CD4-positive, alpha-beta T cell treated with Interleukin-4 for 4 hours (primary cell): Measurements from ENCODE around the gene OSMR.

Experiments
- DNase-seq: peaks from one replicate; pipeline ENCODE4 v3.0.0-alpha.2; 2020

The OSMR gene

GRCh38 chr5:38874948-38875456 lies 29.2 kb downstream of the OSMR start:
- DNase-seq = no peak

- no peak for DNase-seq
Measured at GRCh38 chr5:38878391-38879077, 32.7 kb downstream of the OSMR start.

GRCh38 chr5:38879078-38879460 lies 33.3 kb downstream of the OSMR start:
- no peak for DNase-seq

GRCh38 chr5:38883842-38884241 lies 38.0 kb downstream of the OSMR start:
- no peak for DNase-seq

GRCh38 chr5:38885208-38885607 lies 39.4 kb downstream of the OSMR start:
- DNase-seq = no peak

GRCh38 chr5:38888041-38888440 lies 42.2 kb downstream of the OSMR start:
- no peak for DNase-seq

GRCh38 chr5:38889424-38889823 lies 43.6 kb downstream of the OSMR start:
- no peak for DNase-seq

GRCh38 chr5:38891563-38891962 lies 45.8 kb downstream of the OSMR start:
- DNase-seq = no peak

- DNase-seq = no peak
Measured at GRCh38 chr5:38892363-38892762, 46.6 kb downstream of the OSMR start.

- DNase-seq = no peak
Measured at GRCh38 chr5:38896760-38897159, 50.9 kb downstream of the OSMR start.

GRCh38 chr5:38899936-38900335 lies 54.1 kb downstream of the OSMR start:
- DNase-seq = no peak

- DNase-seq = no peak
Measured at GRCh38 chr5:38905516-38905915, 59.7 kb downstream of the OSMR start.

- DNase-seq = no peak
Measured at GRCh38 chr5:38906503-38906902, 60.7 kb downstream of the OSMR start.

- no peak for DNase-seq
Measured at GRCh38 chr5:38911933-38912332, 66.1 kb downstream of the OSMR start.

- DNase-seq = no peak
Measured at GRCh38 chr5:38913714-38914113, 67.9 kb downstream of the OSMR start.

- no peak for DNase-seq
Measured at GRCh38 chr5:38916802-38917201, 71.0 kb downstream of the OSMR start.

- DNase-seq = no peak
Measured at GRCh38 chr5:38921174-38921573, 75.4 kb downstream of the OSMR start.

GRCh38 chr5:38922199-38922598 lies 76.4 kb downstream of the OSMR start:
- peak; percentile 40 for DNase-seq

- DNase-seq = no peak
Measured at GRCh38 chr5:38923661-38924451, 78.0 kb downstream of the OSMR start.

GRCh38 chr5:38925154-38925925 lies 79.5 kb downstream of the OSMR start:
- DNase-seq = no peak

- no peak for DNase-seq
Measured at GRCh38 chr5:38926121-38926520, 80.3 kb downstream of the OSMR start.

- DNase-seq = no peak
Measured at GRCh38 chr5:38927470-38927869, 81.7 kb downstream of the OSMR start.

- no peak for DNase-seq
Measured at GRCh38 chr5:38929838-38930237, 84.0 kb downstream of the OSMR start.

GRCh38 chr5:38931731-38932130 lies 85.9 kb downstream of the OSMR start:
- no peak for DNase-seq
